IgD-negative memory B cell (primary cell): ENCODE data around the gene PDE7B. TPM values are rescaled to one million over a fixed set of nuclear protein-coding genes. Genes with fewer than 3 reads are reported as not detected.
"Not testable (repeated sequence)": the region's sequence is repeated elsewhere in the genome, so short reads cannot be mapped to it uniquely, and the experiment has no call there.

Experiments used
- H3K27ac Mint-ChIP-seq, 3 donors: one replicate each; pipeline ENCODE4 v1.8.0; 2020 to 2022; ENCODE audit warnings: mild to moderate bottlenecking in 3 of 3, mixed read lengths in 3 of 3, moderate library complexity in 1 of 3
- H3K27me3 Mint-ChIP-seq: one replicate; pipeline ENCODE4 v1.8.0; 2021; ENCODE audit warnings: mixed read lengths
- H3K36me3 Mint-ChIP-seq: one replicate; pipeline ENCODE4 v1.8.0; 2020; ENCODE audit warnings: mild to moderate bottlenecking, mixed read lengths
- H3K4me1 Mint-ChIP-seq, 3 donors: one replicate each; pipeline ENCODE4 v1.8.0; 2020 to 2022; ENCODE audit warnings: mixed read lengths in 3 of 3, mild to moderate bottlenecking in 1 of 3
- H3K4me3 Mint-ChIP-seq, 4 donors: one replicate each; pipeline ENCODE4 v1.8.0; 2020 to 2022; ENCODE audit warnings: mild to moderate bottlenecking in 4 of 4, mixed read lengths in 4 of 4, moderate library complexity in 3 of 4
- H3K9me3 Mint-ChIP-seq, 3 donors: one replicate each; pipeline ENCODE4 v1.8.0; 2020 to 2021; ENCODE audit warnings: mixed read lengths in 3 of 3, mild to moderate bottlenecking in 1 of 3
- polyA plus RNA-seq: library from polyadenylated mRNA; unstranded; fragments of 300-500 nt; fragmentation: Illumina TruSeq; gene quantifications from one replicate; pipeline ENCODE4 v1.2.3, GENCODE V29; 2021

PDE7B gene
- polyA plus RNA-seq, 1 donor from 2014 or later: 0.49 TPM

GRCh38 chr6:136095986-136096385 is 244.5 kb downstream of the PDE7B start:
- Mint-ChIP-seq H3K27me3 (no peaks in the 10 kb centered on the region), H3K36me3 (peaks cover 5% of the 10 kb centered on the region), H3K4me3 (no peak overlapping the region), H3K9me3 (peaks cover 0 to 13% (median 5%) of the 10 kb centered on the region in 3 donors), H3K27ac (no peak overlapping the region), H3K4me1 (no peaks in the 10 kb centered on the region)

- peaks cover 0 to 2% (median 0%) of the 10 kb centered on the region in 3 donors for H3K9me3 Mint-ChIP-seq
- H3K27ac Mint-ChIP-seq: no peak overlapping the region
- H3K4me1 Mint-ChIP-seq: no peaks in the 10 kb centered on the region
- H3K27me3 Mint-ChIP-seq: no peaks in the 10 kb centered on the region
- H3K4me3 Mint-ChIP-seq: no peak overlapping the region
- H3K36me3 Mint-ChIP-seq: peaks cover under 1% of the 10 kb centered on the region
These were observed 251.6 kb downstream of the PDE7B start for GRCh38 chr6:136102991-136103688.

- Mint-ChIP-seq H3K4me1 (no peaks in the 10 kb centered on the region), H3K36me3 (no peaks in the 10 kb centered on the region), H3K4me3 (no peak overlapping the region), H3K27me3 (no peaks in the 10 kb centered on the region), H3K9me3 (peaks cover 0 to 2% (median 0%) of the 10 kb centered on the region in 3 donors), H3K27ac (no peak overlapping the region)
These were observed 252.3 kb downstream of the PDE7B start for GRCh38 chr6:136103763-136104311.

GRCh38 chr6:136104556-136104955 is 253.1 kb downstream of the PDE7B start:
- H3K4me1 Mint-ChIP-seq: no peaks in the 10 kb centered on the region

GRCh38 chr6:136105797-136106196 is 254.3 kb downstream of the PDE7B start:
- not testable (repeated sequence) for H3K27me3 Mint-ChIP-seq, H3K36me3 Mint-ChIP-seq, H3K27ac Mint-ChIP-seq, H3K4me1 Mint-ChIP-seq, H3K4me3 Mint-ChIP-seq, H3K9me3 Mint-ChIP-seq

More at GRCh38 chr6:136104556-136104955, 253.1 kb downstream of the PDE7B start:
- Mint-ChIP-seq H3K27me3 (no peaks in the 10 kb centered on the region), H3K27ac (no peak overlapping the region), H3K36me3 (no peaks in the 10 kb centered on the region), H3K9me3 (peaks cover 0 to 2% (median 0%) of the 10 kb centered on the region in 3 donors), H3K4me3 (no peak overlapping the region)

GRCh38 chr6:136108361-136108945 is 257.0 kb downstream of the PDE7B start:
- H3K4me3 Mint-ChIP-seq: no peak overlapping the region
- H3K9me3 Mint-ChIP-seq: no peaks in the 10 kb centered on the region
- H3K27me3 Mint-ChIP-seq: peaks cover 2% of the 10 kb centered on the region
- no peaks in the 10 kb centered on the region for H3K4me1 Mint-ChIP-seq
- peaks cover 2% of the 10 kb centered on the region for H3K36me3 Mint-ChIP-seq
- H3K27ac Mint-ChIP-seq: no peak overlapping the region

GRCh38 chr6:136111831-136112230 is 260.3 kb downstream of the PDE7B start:
- H3K27ac Mint-ChIP-seq: no peak overlapping the region
- no peak overlapping the region for H3K4me3 Mint-ChIP-seq
- H3K9me3 Mint-ChIP-seq: no peaks in the 10 kb centered on the region
- peaks cover 2% of the 10 kb centered on the region for H3K36me3 Mint-ChIP-seq
- peaks cover 3% of the 10 kb centered on the region for H3K27me3 Mint-ChIP-seq
- H3K4me1 Mint-ChIP-seq: no peaks in the 10 kb centered on the region

GRCh38 chr6:136112262-136112661 is 260.8 kb downstream of the PDE7B start:
- Mint-ChIP-seq H3K4me3 (no peak overlapping the region), H3K27ac (no peak overlapping the region), H3K36me3 (peaks cover 2% of the 10 kb centered on the region), H3K9me3 (no peaks in the 10 kb centered on the region), H3K27me3 (peaks cover 3% of the 10 kb centered on the region), H3K4me1 (no peaks in the 10 kb centered on the region)

GRCh38 chr6:136113736-136114173 is 262.3 kb downstream of the PDE7B start:
- Mint-ChIP-seq H3K27ac (no peak overlapping the region), H3K4me3 (no peak overlapping the region), H3K9me3 (no peaks in the 10 kb centered on the region), H3K27me3 (peaks cover 3% of the 10 kb centered on the region), H3K4me1 (no peaks in the 10 kb centered on the region), H3K36me3 (peaks cover 5% of the 10 kb centered on the region)

GRCh38 chr6:136114661-136115060 is 263.2 kb downstream of the PDE7B start:
- H3K27me3 Mint-ChIP-seq: peaks cover 3% of the 10 kb centered on the region
- H3K36me3 Mint-ChIP-seq: peaks cover 5% of the 10 kb centered on the region
- H3K4me3 Mint-ChIP-seq: no peak overlapping the region
- H3K4me1 Mint-ChIP-seq: no peaks in the 10 kb centered on the region
- H3K9me3 Mint-ChIP-seq: no peaks in the 10 kb centered on the region
- H3K27ac Mint-ChIP-seq: no peak overlapping the region

- Mint-ChIP-seq H3K36me3 (peaks cover 3% of the 10 kb centered on the region), H3K4me3 (no peak overlapping the region)
These were observed 264.4 kb downstream of the PDE7B start for GRCh38 chr6:136115941-136116340.

GRCh38 chr6:136117081-136117480 is 265.6 kb downstream of the PDE7B start:
- no peak overlapping the region for H3K4me3 Mint-ChIP-seq

More at GRCh38 chr6:136115941-136116340, 264.4 kb downstream of the PDE7B start:
- Mint-ChIP-seq H3K27ac (peak overlapping the region in 1 of 3 donors; percentile 27), H3K4me1 (no peaks in the 10 kb centered on the region), H3K27me3 (peaks cover 3% of the 10 kb centered on the region), H3K9me3 (no peaks in the 10 kb centered on the region)

GRCh38 chr6:136118787-136119186 is 267.3 kb downstream of the PDE7B start:
- peaks cover 3% of the 10 kb centered on the region for H3K36me3 Mint-ChIP-seq
- peaks cover 1% of the 10 kb centered on the region for H3K27me3 Mint-ChIP-seq
- no peak overlapping the region for H3K27ac Mint-ChIP-seq
- H3K4me3 Mint-ChIP-seq: no peak overlapping the region
- no peaks in the 10 kb centered on the region for H3K4me1 Mint-ChIP-seq
- H3K9me3 Mint-ChIP-seq: no peaks in the 10 kb centered on the region

More at GRCh38 chr6:136117081-136117480, 265.6 kb downstream of the PDE7B start:
- H3K27me3 Mint-ChIP-seq: peaks cover 1% of the 10 kb centered on the region
- no peaks in the 10 kb centered on the region for H3K9me3 Mint-ChIP-seq
- no peak overlapping the region for H3K27ac Mint-ChIP-seq
- peaks cover 3% of the 10 kb centered on the region for H3K36me3 Mint-ChIP-seq
- no peaks in the 10 kb centered on the region for H3K4me1 Mint-ChIP-seq

GRCh38 chr6:136123468-136123867 is 272.0 kb downstream of the PDE7B start:
- Mint-ChIP-seq H3K36me3 (no peaks in the 10 kb centered on the region), H3K27ac (no peak overlapping the region), H3K27me3 (no peaks in the 10 kb centered on the region), H3K4me3 (no peak overlapping the region), H3K9me3 (peaks cover 0 to 2% (median 0%) of the 10 kb centered on the region in 3 donors), H3K4me1 (no peaks in the 10 kb centered on the region)

GRCh38 chr6:136125585-136125984 is 274.1 kb downstream of the PDE7B start:
- H3K9me3 Mint-ChIP-seq: peaks cover 0 to 6% (median 4%) of the 10 kb centered on the region in 3 donors
- no peak overlapping the region for H3K4me3 Mint-ChIP-seq
- no peaks in the 10 kb centered on the region for H3K27me3 Mint-ChIP-seq

More at GRCh38 chr6:136125585-136125984, 274.1 kb downstream of the PDE7B start:
- Mint-ChIP-seq H3K36me3 (no peaks in the 10 kb centered on the region), H3K4me1 (no peaks in the 10 kb centered on the region), H3K27ac (no peak overlapping the region)
